CD4-positive, alpha-beta T cell (primary cell): Measurements from ENCODE around the gene APOL3. TPM values are rescaled to one million over a fixed set of nuclear protein-coding genes. Genes with fewer than 3 reads are reported as not detected.

ENCODE experiments used
- ATAC-seq: fragments of 200-7000 bp; cut with Tn5 transposase; one replicate; pipeline ENCODE4 v1.10.0; 2022; ENCODE audit warnings: mild to moderate bottlenecking; ENCODE audit not compliant: poor library complexity
- CTCF ChIA-PET: fragments of 350-600 bp; sonication (Branson Sonifier 250); formaldehyde crosslinking; loops from one replicate; lab custom pipeline; 2021; ENCODE audit warnings: antibody characterized with exemption, inconsistent platforms; lab: Charles Lee
- POLR2A ChIA-PET: fragments of 350-600 bp; sonication (Branson Sonifier 250); formaldehyde crosslinking; loops from one replicate; lab custom pipeline; 2021; ENCODE audit warnings: antibody characterized with exemption, inconsistent platforms; lab: Charles Lee
- DNase-seq, 14 experiments: peaks; one replicate each; pipeline ENCODE4 v3.0.0-alpha.2; 2013 to 2020; ENCODE audit warnings: mixed read lengths in 2 of 14
- H3K27ac ChIP-seq, 2 donors: one replicate each; pipeline versions ENCODE4 v1.5.1 to v1.7.0; 2013; ENCODE audit warnings: low read length in 2 of 2, low read depth in 1 of 2, mild to moderate bottlenecking in 1 of 2
- H3K27me3 ChIP-seq, 2 experiments: 1 replicate in 1 of 2; 2 replicates in 1 of 2; pipeline versions ENCODE4 v1.6.1 to v1.7.0; 2013; ENCODE audit warnings: low read length in 2 of 2, control low read depth in 1 of 2, mild to moderate bottlenecking in 1 of 2, moderate library complexity in 1 of 2; ENCODE audit not compliant: insufficient read depth in 2 of 2, control insufficient read depth in 1 of 2
- H3K36me3 ChIP-seq: one replicate; pipeline ENCODE4 v1.6.1; 2013; ENCODE audit warnings: low read length, control low read depth; ENCODE audit not compliant: insufficient read depth
- H3K4me1 ChIP-seq: one replicate; pipeline ENCODE4 v1.6.1; 2013; ENCODE audit warnings: low read length, control low read depth; ENCODE audit not compliant: insufficient read depth
- H3K4me3 ChIP-seq: one replicate; pipeline ENCODE4 v1.5.1; 2013; ENCODE audit warnings: mild to moderate bottlenecking, low read length, moderate library complexity
- H3K9me3 ChIP-seq, 2 experiments: 1 replicate in 1 of 2; 2 replicates in 1 of 2; pipeline versions ENCODE4 v1.6.1 to v1.7.0; 2013; ENCODE audit warnings: low read length in 2 of 2, mild to moderate bottlenecking in 2 of 2, control low read depth in 1 of 2, moderate library complexity in 1 of 2; ENCODE audit not compliant: control insufficient read depth in 1 of 2, insufficient read depth in 1 of 2
- H3K27ac Mint-ChIP-seq: one replicate; pipeline ENCODE4 v1.8.0; 2020; ENCODE audit warnings: mixed read lengths
- H3K27me3 Mint-ChIP-seq: one replicate; pipeline ENCODE4 v1.8.0; 2021; ENCODE audit warnings: mixed read lengths
- H3K36me3 Mint-ChIP-seq: one replicate; pipeline ENCODE4 v1.8.0; 2021; ENCODE audit warnings: low read depth, mixed read lengths
- H3K4me1 Mint-ChIP-seq: one replicate; pipeline ENCODE4 v1.8.0; 2021; ENCODE audit warnings: low read depth, mixed read lengths
- H3K4me3 Mint-ChIP-seq: one replicate; pipeline ENCODE4 v1.8.0; 2020; ENCODE audit warnings: mild to moderate bottlenecking, mixed read lengths
- H3K9me3 Mint-ChIP-seq: one replicate; pipeline ENCODE4 v1.8.0; 2020; ENCODE audit warnings: mixed read lengths
- CTCF ChIP-seq: fragments of 200-600 bp; IDR thresholded peaks from one replicate; pipeline ENCODE4 v1.8.0; 2022; ENCODE audit warnings: antibody characterized with exemption, mild to moderate bottlenecking
- intact Hi-C, 2 experiments: fragments of 100-400 bp; cut with DNase I in 1 of 2; cut with micrococcal nuclease in 1 of 2; formaldehyde crosslinking; loops; one replicate each; pipeline versions ENCODE4 v1.15.1 to v1.9.0; 2023 to 2025; cut with DNase I, micrococcal nuclease
- total RNA-seq, 174 experiments: library from RNA in 2 of 174; stranded (reverse) in 2 of 174; gene quantifications; one replicate each; pipeline ENCODE4 v1.2.3 and lab custom pipeline; 2021 to 2026

The APOL3 gene
- total RNA-seq, 2 experiments from 2014 or later, result 111 to 116 TPM

GRCh38 chr22:36106910-36107309 lies 53.6 kb downstream of the APOL3 start:
- CTCF ChIA-PET, result no interaction called here
- TF ChIP-seq CTCF, result no peak

GRCh38 chr22:36104988-36105387 lies 55.6 kb downstream of the APOL3 start:
- H3K36me3 ChIP-seq, result no peaks in the 10 kb centered on the region
- H3K4me3 ChIP-seq, result no peak overlapping the region
- TF ChIP-seq CTCF, result no peak
- CTCF ChIA-PET, result no interaction called here
- no peaks in the 10 kb centered on the region for H3K27me3 ChIP-seq
- Mint-ChIP-seq H3K36me3 (no peaks in the 10 kb centered on the region), H3K27ac (no peak overlapping the region), H3K4me1 (no peaks in the 10 kb centered on the region), H3K9me3 (no peaks in the 10 kb centered on the region), H3K4me3 (no peak overlapping the region), H3K27me3 (peaks cover 7% of the 10 kb centered on the region)
- DNase-seq (no peak), ATAC-seq (no peak)
- intact Hi-C loops, result no loop called here
- H3K4me1 ChIP-seq, result no peaks in the 10 kb centered on the region
- POLR2A ChIA-PET, result no interaction called here
- no peaks in the 10 kb centered on the region for H3K9me3 ChIP-seq
- no peak overlapping the region for H3K27ac ChIP-seq

More at GRCh38 chr22:36106910-36107309, 53.6 kb downstream of the APOL3 start:
- H3K36me3 ChIP-seq, result no peaks in the 10 kb centered on the region
- Mint-ChIP-seq H3K4me1 (no peaks in the 10 kb centered on the region), H3K27me3 (peaks cover 7% of the 10 kb centered on the region), H3K36me3 (no peaks in the 10 kb centered on the region), H3K27ac (no peak overlapping the region), H3K4me3 (no peak overlapping the region), H3K9me3 (no peaks in the 10 kb centered on the region)
- no peak for ATAC-seq
- no peak overlapping the region for H3K27ac ChIP-seq
- H3K27me3 ChIP-seq, result no peaks in the 10 kb centered on the region
- intact Hi-C loops, result no loop called here
- H3K4me3 ChIP-seq, result no peak overlapping the region
- H3K9me3 ChIP-seq, result no peaks in the 10 kb centered on the region
- H3K4me1 ChIP-seq, result no peaks in the 10 kb centered on the region
- no peak for DNase-seq
- POLR2A ChIA-PET, result no interaction called here

GRCh38 chr22:36104435-36104834 lies 56.1 kb downstream of the APOL3 start:
- no peak overlapping the region for H3K27ac ChIP-seq
- intact Hi-C loops, result no loop called here
- no peak overlapping the region for H3K4me3 ChIP-seq
- ATAC-seq (no peak), DNase-seq (no peak)
- no peaks in the 10 kb centered on the region for H3K36me3 Mint-ChIP-seq
- H3K4me3 Mint-ChIP-seq, result no peak overlapping the region
- ChIA-PET CTCF (no interaction called here), POLR2A (no interaction called here)
- H3K27me3 ChIP-seq, result no peaks in the 10 kb centered on the region
- no peaks in the 10 kb centered on the region for H3K4me1 ChIP-seq
- peaks cover 7% of the 10 kb centered on the region for H3K27me3 Mint-ChIP-seq
- no peaks in the 10 kb centered on the region for H3K9me3 Mint-ChIP-seq
- no peaks in the 10 kb centered on the region for H3K4me1 Mint-ChIP-seq
- H3K36me3 ChIP-seq, result no peaks in the 10 kb centered on the region
- no peak for TF ChIP-seq CTCF
- H3K27ac Mint-ChIP-seq, result no peak overlapping the region
- no peaks in the 10 kb centered on the region for H3K9me3 ChIP-seq
